ENCODE results near the gene NRIP1.

The NRIP1 gene

GRCh38 chr21:15064576-15065391, at the start of gene NRIP1:
TSS of gene NRIP1 (minus strand) at chr21:15065000. CDS start at chr21:14968192, 96,808 bp downstream.
- DNase-seq (ENCODE audit: low spot score), result peak; percentile 87

DNA sequence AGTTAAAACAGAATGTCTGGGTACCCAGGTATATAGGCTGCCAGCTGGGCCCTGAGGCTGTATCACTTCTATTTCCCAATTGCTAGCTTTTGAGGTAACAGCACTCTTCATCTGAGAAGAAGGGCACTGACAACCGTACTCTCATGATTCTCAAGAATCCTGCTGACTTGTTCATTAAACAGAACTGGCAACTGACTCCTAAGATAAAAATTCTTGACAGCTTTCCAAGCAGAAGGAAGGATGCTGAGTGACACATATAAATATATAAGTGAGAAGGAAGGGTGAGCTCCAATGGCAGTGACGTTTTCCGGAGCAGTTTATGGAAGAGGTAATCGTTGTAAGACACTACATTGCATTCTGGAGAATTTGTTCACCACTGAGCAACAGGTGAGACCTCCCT, 48.1 kb upstream of the NRIP1 start:
- DNase-seq (ENCODE audit: low spot score), result no peak

- no peak for DNase-seq (ENCODE audit: low spot score)
These were observed 44.0 kb upstream of the NRIP1 start for GRCh38 chr21:15108801-15109200.

GRCh38 chr21:15104470-15104869, 39.7 kb upstream of the NRIP1 start:
- DNase-seq (ENCODE audit: low spot score), result no peak

- no peak for DNase-seq (ENCODE audit: low spot score)
These were observed 34.1 kb upstream of the NRIP1 start for GRCh38 chr21:15098908-15099307.

- no peak for DNase-seq (ENCODE audit: low spot score)
These were observed 33.4 kb upstream of the NRIP1 start for GRCh38 chr21:15098181-15098580.

DNA sequence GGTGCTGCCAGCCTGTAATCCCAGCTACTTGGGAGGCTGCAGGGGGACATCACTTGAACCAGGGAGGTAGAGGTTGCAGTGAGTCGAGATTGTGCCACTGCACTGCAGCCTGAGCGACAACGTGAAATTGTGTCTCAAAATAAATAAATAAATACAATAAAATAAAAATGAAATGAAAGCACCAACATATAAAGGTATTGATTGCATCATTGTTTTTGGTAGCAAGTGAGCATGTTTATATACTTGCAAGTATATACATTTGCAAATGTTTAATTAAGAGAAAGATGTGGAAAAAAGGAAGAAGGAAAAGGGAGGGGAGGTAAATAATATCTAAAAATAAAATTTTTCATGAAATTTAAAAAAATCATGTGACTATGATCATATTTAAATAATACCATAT, 32.8 kb upstream of the NRIP1 start:
- DNase-seq (ENCODE audit: low spot score), result no peak

- no peak for DNase-seq (ENCODE audit: low spot score)
These were observed 31.3 kb upstream of the NRIP1 start for GRCh38 chr21:15096146-15096545.

DNA sequence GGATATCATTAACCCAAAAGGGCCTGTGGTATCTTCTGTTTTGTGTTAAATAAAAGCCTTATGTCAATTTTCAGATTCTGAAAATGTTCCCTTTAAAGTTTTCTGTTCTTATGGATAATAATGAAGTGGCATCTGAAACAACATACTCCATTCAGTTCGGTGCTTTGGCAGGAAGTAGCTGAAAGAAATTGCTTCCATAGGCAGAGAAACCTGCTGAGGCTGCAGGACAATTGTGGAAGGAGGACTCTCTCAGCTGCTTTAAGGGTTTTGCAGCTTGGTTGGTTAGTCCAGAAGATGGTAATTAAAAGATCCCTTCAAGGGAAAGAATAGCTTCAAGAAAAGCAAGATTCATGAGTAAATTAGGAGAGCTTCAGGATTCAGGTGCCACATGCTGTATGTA, 30.5 kb upstream of the NRIP1 start:
- peak; percentile 9 for DNase-seq (ENCODE audit: low spot score)

- DNase-seq (ENCODE audit: low spot score), result no peak
These were observed 29.9 kb upstream of the NRIP1 start for GRCh38 chr21:15094706-15095105.

- DNase-seq (ENCODE audit: low spot score), result no peak
These were observed 28.4 kb upstream of the NRIP1 start for GRCh38 chr21:15093216-15093615.

- DNase-seq (ENCODE audit: low spot score), result no peak
These were observed 27.9 kb upstream of the NRIP1 start for GRCh38 chr21:15092745-15093144.

GRCh38 chr21:15090390-15090789, 25.6 kb upstream of the NRIP1 start:
- DNase-seq (ENCODE audit: low spot score), result no peak

GRCh38 chr21:15088488-15088887, 23.7 kb upstream of the NRIP1 start:
- DNase-seq (ENCODE audit: low spot score), result no peak

DNA sequence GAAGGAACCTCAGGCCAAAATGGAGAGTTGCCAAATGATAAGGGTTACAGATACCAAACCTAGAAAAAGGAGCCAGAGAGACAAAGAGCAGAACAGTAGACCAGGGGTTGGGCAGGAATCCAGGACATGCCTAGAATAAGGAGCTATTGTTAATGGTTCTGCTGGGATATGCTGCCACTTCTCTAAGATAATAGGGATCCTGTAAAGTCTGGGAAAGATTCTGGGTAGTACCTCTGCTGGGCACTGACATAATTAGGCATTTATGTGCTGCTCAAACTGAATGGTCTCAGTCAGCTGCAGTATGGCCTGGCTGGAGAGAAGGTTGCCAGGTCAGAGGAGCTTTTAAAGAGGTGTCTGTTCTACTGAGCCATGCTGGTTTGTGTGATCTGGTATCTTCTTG, 19.9 kb upstream of the NRIP1 start:
- peak; percentile 50 for DNase-seq (ENCODE audit: low spot score)

GRCh38 chr21:15080526-15080925, 15.7 kb upstream of the NRIP1 start:
- no peak for DNase-seq (ENCODE audit: low spot score)

DNA sequence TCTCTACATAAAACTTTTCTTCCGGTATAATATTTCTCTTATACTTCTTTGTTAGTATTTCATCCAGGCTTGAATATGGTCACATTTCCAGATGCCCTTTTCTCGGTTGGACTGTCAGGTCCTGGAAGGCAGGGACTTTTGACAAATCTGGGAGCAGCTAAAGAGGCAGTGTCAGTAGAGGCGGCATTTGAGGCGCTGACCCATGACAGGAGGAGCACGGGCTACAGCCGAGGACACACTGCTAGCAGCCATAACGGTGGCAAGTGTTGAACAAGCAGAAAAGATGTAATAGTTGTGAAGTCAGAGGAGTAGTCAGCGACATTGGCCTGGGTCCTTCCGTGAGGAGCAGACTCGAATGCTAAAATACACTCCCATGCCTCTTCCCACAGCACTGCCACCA, 14.5 kb upstream of the NRIP1 start:
- no peak for DNase-seq (ENCODE audit: low spot score)

- no peak for DNase-seq (ENCODE audit: low spot score)
These were observed 13.4 kb upstream of the NRIP1 start for GRCh38 chr21:15078180-15078579.

DNA sequence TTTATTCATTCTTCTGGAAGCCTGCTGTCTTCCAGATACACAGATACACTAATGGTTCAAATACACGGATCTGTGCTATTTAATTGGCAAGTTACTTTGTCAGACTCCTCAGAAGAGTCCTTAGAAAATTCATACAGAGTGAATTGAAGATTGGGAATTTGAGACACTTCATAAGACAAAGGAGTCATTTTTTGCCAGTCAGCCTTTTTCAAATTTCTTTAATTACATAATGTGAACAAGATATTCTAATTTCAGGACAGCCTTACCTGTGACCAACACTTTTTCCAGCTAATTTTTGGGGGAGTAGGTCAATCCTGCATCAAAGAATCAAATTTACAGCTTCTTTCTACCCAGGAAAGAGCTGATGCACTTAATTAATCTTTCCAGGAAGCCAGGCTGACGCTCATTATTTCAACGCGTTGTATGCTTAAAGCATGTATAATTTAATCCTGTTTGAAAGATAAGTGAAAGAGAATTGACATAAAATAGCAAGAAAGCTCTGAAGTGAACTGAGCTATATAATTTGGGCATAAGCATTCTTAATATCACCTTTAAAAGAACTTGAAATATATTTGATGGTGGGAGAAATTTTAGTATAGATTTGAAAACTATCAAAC, 12.8 kb upstream of the NRIP1 start:
- DNase-seq (ENCODE audit: low spot score), result no peak

GRCh38 chr21:15076730-15077129, 11.9 kb upstream of the NRIP1 start:
- no peak for DNase-seq (ENCODE audit: low spot score)

- DNase-seq (ENCODE audit: low spot score), result no peak
These were observed 6.2 kb upstream of the NRIP1 start for GRCh38 chr21:15071009-15071408.

- no peak for DNase-seq (ENCODE audit: low spot score)
These were observed 1.3 kb upstream of the NRIP1 start for GRCh38 chr21:15066123-15066575.

DNA sequence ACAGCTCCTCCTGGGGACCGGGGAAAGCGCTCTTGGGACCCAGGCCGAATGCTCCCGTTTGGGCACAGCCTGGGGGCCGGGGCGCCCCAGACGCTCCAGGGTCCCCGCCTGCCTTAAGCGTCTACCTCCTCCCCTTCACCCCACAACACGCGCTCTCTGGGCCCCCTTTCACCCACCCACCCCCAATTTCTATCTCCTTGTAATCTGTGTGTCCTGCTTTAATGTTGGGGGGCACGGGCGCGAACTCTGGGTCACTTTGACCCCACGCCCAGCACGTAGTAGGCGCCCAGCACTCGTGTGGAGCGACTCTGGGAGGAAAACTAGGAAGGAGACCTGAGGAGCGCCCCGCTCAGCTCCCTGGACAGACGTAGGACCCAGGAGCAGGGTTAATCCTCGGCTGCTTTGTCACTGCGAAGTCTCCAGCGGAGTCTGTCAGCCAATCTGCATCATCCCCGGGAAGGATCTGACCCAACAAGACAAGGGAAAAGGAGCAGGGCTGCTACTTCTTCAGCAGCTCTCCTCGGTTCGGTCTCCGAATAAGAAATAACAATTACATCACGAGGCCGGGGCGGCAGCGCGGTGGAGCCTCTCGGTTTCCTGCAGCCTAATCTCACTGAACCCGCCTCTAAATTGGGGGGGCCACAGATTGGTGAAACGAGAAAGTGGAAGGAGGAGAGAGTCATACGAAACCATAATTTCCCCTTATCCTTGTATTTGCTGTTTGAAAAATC, 757 bp upstream of the NRIP1 start:
- DNase-seq (ENCODE audit: low spot score), result peak; percentile 85

All from pons (tissue), 1 donor.